HepG2 (cell line): ENCODE data around the gene DPEP1. TPM values are rescaled to one million over a fixed set of nuclear protein-coding genes. Genes with fewer than 3 reads are reported as not detected.

Experiments
- HHEX ChIP-seq: IDR thresholded peaks from 2 replicates; pipeline ENCODE4 v1.6.1; 2016; ENCODE audit warnings: control low read depth
- KDM4B ChIP-seq: sonication (generic); formaldehyde crosslinking; IDR thresholded peaks from 2 replicates; pipeline ENCODE4 v1.4.0; 2020; ENCODE audit warnings: missing genetic modification reagents
- KLF13 ChIP-seq: sonication (generic); formaldehyde crosslinking; IDR thresholded peaks from 2 replicates; pipeline ENCODE4 v1.4.0; 2020; ENCODE audit warnings: mild to moderate bottlenecking, missing genetic modification reagents
- MTERF4 ChIP-seq: sonication (generic); formaldehyde crosslinking; IDR thresholded peaks from 2 replicates; pipeline ENCODE4 v1.8.0; 2023; ENCODE audit warnings: mild to moderate bottlenecking, missing genetic modification reagents
- NCOA1 ChIP-seq: sonication (generic); formaldehyde crosslinking; IDR thresholded peaks from 2 replicates; pipeline ENCODE4 v1.9.0; 2021; ENCODE audit warnings: missing genetic modification reagents
- SPEN ChIP-seq: sonication (generic); formaldehyde crosslinking; IDR thresholded peaks from 2 replicates; pipeline ENCODE4 v1.5.1; 2020; ENCODE audit warnings: low read depth, mild to moderate bottlenecking, missing genetic modification reagents
- TOPORS ChIP-seq: sonication (generic); formaldehyde crosslinking; IDR thresholded peaks from 2 replicates; pipeline ENCODE4 v1.8.0; 2023; ENCODE audit warnings: mild to moderate bottlenecking, missing genetic modification reagents
- ZBTB39 ChIP-seq: sonication (generic); formaldehyde crosslinking; IDR thresholded peaks from 2 replicates; pipeline ENCODE4 v1.5.0; 2020; ENCODE audit warnings: missing genetic modification reagents
- ZNF225 ChIP-seq: sonication (generic); formaldehyde crosslinking; IDR thresholded peaks from 2 replicates; pipeline ENCODE4 v1.4.0; 2020; ENCODE audit warnings: mild to moderate bottlenecking, missing genetic modification reagents
- ZNF234 ChIP-seq: sonication (generic); formaldehyde crosslinking; conservative IDR thresholded peaks from 2 replicates; pipeline ENCODE4 v1.5.1; 2020; ENCODE audit warnings: mild to moderate bottlenecking, missing genetic modification reagents
- ZNF263 ChIP-seq: sonication (generic); formaldehyde crosslinking; IDR thresholded peaks from 2 replicates; pipeline ENCODE4 v1.4.0; 2020; ENCODE audit warnings: missing genetic modification reagents
- ZNF331 ChIP-seq: sonication (generic); formaldehyde crosslinking; IDR thresholded peaks from 2 replicates; pipeline ENCODE4 v1.4.0; 2020; ENCODE audit warnings: missing genetic modification reagents
- ZNF646 ChIP-seq: sonication (generic); formaldehyde crosslinking; IDR thresholded peaks from 2 replicates; pipeline ENCODE4 v1.9.0; 2021; ENCODE audit warnings: mild to moderate bottlenecking, missing genetic modification reagents
- ZNF780A ChIP-seq: sonication (generic); formaldehyde crosslinking; IDR thresholded peaks from 2 replicates; pipeline ENCODE4 v1.8.0; 2022; ENCODE audit warnings: mild to moderate bottlenecking, missing genetic modification reagents, moderate library complexity
- ZSCAN25 ChIP-seq: sonication (generic); formaldehyde crosslinking; IDR thresholded peaks from 2 replicates; pipeline ENCODE4 v1.8.0; 2022; ENCODE audit warnings: mild to moderate bottlenecking, missing genetic modification reagents
- polyA plus RNA-seq, 8 experiments: library from polyadenylated mRNA; depleted of rRNA in 3 of 8; stranded (reverse) in 7 of 8; unstranded in 1 of 8; fragments of >200 nt; fragmentation: Illumina TruSeq in 4 of 8; extraction: Trizol in 4 of 8; gene quantifications; 2 replicates each; pipeline versions ENCODE4 v1.2.1 to v1.2.3, GENCODE V29; 2011 to 2016; ENCODE audit warnings: low read depth in 4 of 8, missing spikeins in 1 of 8, mixed read lengths in 1 of 8; ENCODE audit not compliant: insufficient read depth in 1 of 8
- total RNA-seq, 5 experiments: library from RNA; depleted of rRNA; stranded (reverse); fragments of >200 nt; fragmentation: Illumina TruSeq; extraction: Trizol; gene quantifications; 2 replicates each; pipeline ENCODE4 v1.2.3, GENCODE V29; 2016; ENCODE audit warnings: low read depth in 1 of 5
- TF ChIP-seq, protein P1 (sequence below): sonication (generic); formaldehyde crosslinking; IDR thresholded peaks from 2 replicates; pipeline ENCODE4 v1.4.0; 2020; ENCODE audit warnings: mild to moderate bottlenecking, low read depth, missing genetic modification reagents
- TF ChIP-seq, protein P2 (sequence below): sonication (generic); formaldehyde crosslinking; IDR thresholded peaks from 2 replicates; pipeline ENCODE4 v1.4.0; 2020; ENCODE audit warnings: missing genetic modification reagents
- TF ChIP-seq, protein P3 (sequence below): sonication (generic); formaldehyde crosslinking; IDR thresholded peaks from 2 replicates; pipeline ENCODE4 v1.8.1; 2023; ENCODE audit warnings: missing genetic modification reagents, inconsistent platforms, borderline replicate concordance

The DPEP1 gene
- total and polyA plus RNA-seq, 2 of the 13 experiments (the other 11 are each of a cell fraction or from before 2014, with no cell fraction given): 37.6 to 52.2 TPM

DNA sequence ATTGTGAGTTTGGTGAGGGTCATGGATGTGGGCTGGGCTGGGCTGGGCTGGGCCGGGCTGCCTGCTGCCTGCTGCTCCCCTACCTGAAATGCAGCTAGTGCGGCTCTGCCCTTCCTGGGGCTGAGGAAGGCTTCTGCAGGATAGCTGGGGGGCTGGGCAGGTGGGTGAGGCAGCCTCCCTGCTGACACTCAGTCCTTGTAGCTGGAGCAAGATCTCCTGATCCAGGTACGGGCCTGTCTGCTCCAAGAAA is 48.3 kb upstream of the DPEP1 start (continued):
- TF ChIP-seq MTERF4 (CRISPR knock-in tag): 0 out of 2 replicates have a peak, but pooled peaks have one; percentile 44
- TF ChIP-seq KDM4B: no peak
- peak; percentile 19; the same call in 1 of the 2 replicates for TF ChIP-seq ZSCAN25
- TF ChIP-seq ZNF225 (CRISPR knock-in tag): no peak
- no peak for TF ChIP-seq ZNF646 (CRISPR knock-in tag)
- TF ChIP-seq ZNF331 (CRISPR knock-in tag): no peak
- peak; percentile 82; the same call in 1 of the 2 replicates for TF ChIP-seq ZBTB39 (CRISPR knock-in tag)
- TF ChIP-seq NCOA1: peak; percentile 54; the same call in 1 of the 2 replicates
- 0 out of 2 replicates have a peak, but pooled peaks have one; percentile 84 for TF ChIP-seq ZNF780A (CRISPR knock-in tag)
- TF ChIP-seq, protein P1, sequence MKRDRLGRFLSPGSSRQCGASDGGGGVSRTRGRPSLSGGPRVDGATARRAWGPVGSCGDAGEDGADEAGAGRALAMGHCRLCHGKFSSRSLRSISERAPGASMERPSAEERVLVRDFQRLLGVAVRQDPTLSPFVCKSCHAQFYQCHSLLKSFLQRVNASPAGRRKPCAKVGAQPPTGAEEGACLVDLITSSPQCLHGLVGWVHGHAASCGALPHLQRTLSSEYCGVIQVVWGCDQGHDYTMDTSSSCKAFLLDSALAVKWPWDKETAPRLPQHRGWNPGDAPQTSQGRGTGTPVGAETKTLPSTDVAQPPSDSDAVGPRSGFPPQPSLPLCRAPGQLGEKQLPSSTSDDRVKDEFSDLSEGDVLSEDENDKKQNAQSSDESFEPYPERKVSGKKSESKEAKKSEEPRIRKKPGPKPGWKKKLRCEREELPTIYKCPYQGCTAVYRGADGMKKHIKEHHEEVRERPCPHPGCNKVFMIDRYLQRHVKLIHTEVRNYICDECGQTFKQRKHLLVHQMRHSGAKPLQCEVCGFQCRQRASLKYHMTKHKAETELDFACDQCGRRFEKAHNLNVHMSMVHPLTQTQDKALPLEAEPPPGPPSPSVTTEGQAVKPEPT (CRISPR knock-in tag): no peak
- TF ChIP-seq, protein P2, sequence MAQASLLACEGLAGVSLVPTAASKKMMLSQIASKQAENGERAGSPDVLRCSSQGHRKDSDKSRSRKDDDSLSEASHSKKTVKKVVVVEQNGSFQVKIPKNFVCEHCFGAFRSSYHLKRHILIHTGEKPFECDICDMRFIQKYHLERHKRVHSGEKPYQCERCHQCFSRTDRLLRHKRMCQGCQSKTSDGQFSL (CRISPR knock-in tag): no peak
- TF ChIP-seq ZNF263 (CRISPR knock-in tag): no peak
- TF ChIP-seq, protein P3, sequence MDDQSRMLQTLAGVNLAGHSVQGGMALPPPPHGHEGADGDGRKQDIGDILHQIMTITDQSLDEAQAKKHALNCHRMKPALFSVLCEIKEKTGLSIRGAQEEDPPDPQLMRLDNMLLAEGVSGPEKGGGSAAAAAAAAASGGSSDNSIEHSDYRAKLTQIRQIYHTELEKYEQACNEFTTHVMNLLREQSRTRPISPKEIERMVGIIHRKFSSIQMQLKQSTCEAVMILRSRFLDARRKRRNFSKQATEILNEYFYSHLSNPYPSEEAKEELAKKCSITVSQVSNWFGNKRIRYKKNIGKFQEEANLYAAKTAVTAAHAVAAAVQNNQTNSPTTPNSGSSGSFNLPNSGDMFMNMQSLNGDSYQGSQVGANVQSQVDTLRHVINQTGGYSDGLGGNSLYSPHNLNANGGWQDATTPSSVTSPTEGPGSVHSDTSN (CRISPR knock-in tag): no peak
- 0 out of 2 replicates have a peak, but pooled peaks have one; percentile 12 for TF ChIP-seq TOPORS (CRISPR knock-in tag)
- TF ChIP-seq HHEX (CRISPR knock-in tag): no peak
- 0 out of 2 replicates have a peak, but pooled peaks have one; percentile 9 for TF ChIP-seq ZNF234 (CRISPR knock-in tag)
- peak; percentile 13; the same call in 1 of the 2 replicates for TF ChIP-seq SPEN (CRISPR knock-in tag)
- peak; percentile 12; the same call in 1 of the 2 replicates for TF ChIP-seq KLF13
